NB4 (cell line): ENCODE measurements around the gene PDGFB.

Experiments used
- DNase-seq: peaks from one replicate; pipeline ENCODE4 v3.0.0; 2010; ENCODE audit warnings: low read depth
- H3K4me3 ChIP-seq: one replicate; pipeline ENCODE4 v1.5.1; 2011; ENCODE audit warnings: mild to moderate bottlenecking, low read depth, low read length, moderate library complexity
- CTCF ChIP-seq: IDR thresholded peaks from one replicate; pipeline ENCODE4 v1.5.1; 2012; ENCODE audit warnings: low read depth, low read length
- MYC ChIP-seq: IDR thresholded peaks from 2 replicates; pipeline ENCODE4 v1.6.1; 2011; ENCODE audit warnings: low read depth, low read length
- POLR2A ChIP-seq: IDR thresholded peaks from 2 replicates; pipeline ENCODE4 v1.6.1; 2011; ENCODE audit warnings: mild to moderate bottlenecking; ENCODE audit not compliant: insufficient read length; ENCODE audit errors: extremely low read depth
- TF ChIP-seq, protein P1 (sequence below): IDR thresholded peaks from 2 replicates; pipeline ENCODE4 v1.6.1; 2011; ENCODE audit warnings: low read depth, low read length

The PDGFB gene

GRCh38 chr22:39225591-39225990 is 19.2 kb downstream of the PDGFB start:
- no peak for DNase-seq
- H3K4me3 ChIP-seq, result no peak overlapping the region
- TF ChIP-seq CTCF (no peak), MYC (no peak)
- TF ChIP-seq, protein P1, sequence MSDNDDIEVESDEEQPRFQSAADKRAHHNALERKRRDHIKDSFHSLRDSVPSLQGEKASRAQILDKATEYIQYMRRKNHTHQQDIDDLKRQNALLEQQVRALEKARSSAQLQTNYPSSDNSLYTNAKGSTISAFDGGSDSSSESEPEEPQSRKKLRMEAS, result no peak

DNA sequence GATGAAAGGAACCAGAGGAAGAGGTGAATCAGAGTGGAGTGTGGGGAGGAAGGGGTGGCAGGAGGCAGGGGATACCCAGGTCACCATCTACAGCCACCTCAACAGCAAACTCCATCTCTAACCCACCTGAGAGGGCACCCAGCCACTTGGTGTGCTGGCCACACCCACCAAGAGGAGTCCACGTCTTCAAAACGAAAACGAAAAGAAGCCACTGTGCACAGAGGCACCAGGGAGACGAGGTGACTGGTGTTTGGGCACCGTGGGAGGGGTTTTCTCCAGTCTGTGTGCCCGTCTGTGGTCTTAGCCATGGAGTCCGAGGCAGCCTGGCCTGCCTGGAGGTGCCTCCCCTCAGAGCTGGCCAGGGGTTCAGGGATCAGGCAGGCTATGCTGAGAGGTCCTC is 20.2 kb downstream of the PDGFB start:
- H3K4me3 ChIP-seq, result no peak overlapping the region
- TF ChIP-seq MYC (no peak), POLR2A (no peak), CTCF (no peak)
- TF ChIP-seq, protein P1, result no peak
- no peak for DNase-seq

DNA sequence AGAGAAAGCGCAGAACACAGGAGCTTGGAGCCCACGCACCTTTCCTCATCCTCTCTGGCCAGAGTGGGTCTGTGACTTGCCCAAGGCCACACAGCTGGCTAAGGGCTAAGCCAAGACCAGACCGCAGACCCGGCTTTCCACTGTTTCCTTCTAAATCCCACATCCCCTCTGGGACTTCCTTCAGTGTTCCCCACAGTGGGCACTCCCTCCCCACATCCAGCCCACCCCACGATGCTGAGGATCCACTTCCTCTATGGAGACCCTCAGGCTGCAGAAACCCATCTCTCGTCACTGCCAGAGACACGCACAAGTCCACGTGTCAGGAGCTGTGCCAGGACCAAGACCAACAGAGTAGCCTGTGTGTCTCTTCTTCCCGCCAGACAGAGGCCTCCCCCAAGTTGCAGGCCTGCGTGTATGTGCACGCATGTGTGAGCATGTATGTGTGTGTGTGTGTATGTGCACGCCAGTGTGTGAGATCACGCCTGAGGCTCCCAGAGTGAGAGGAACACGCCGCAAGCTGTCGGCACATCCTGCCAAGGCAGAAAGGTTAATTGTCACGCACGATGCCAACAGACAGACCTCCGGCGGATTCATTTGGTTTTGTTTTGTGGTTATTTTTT is 21.6 kb downstream of the PDGFB start:
- H3K4me3 ChIP-seq, result no peak overlapping the region
- TF ChIP-seq POLR2A (no peak), CTCF (no peak), MYC (no peak)
- TF ChIP-seq, protein P1, result no peak
- no peak for DNase-seq

- no peak overlapping the region for H3K4me3 ChIP-seq
- DNase-seq, result no peak
- TF ChIP-seq, protein P1, result no peak
- no peak for TF ChIP-seq CTCF
- TF ChIP-seq POLR2A, result no peak
- TF ChIP-seq MYC, result no peak
Observed at GRCh38 chr22:39221999-39222686, 22.6 kb downstream of the PDGFB start.

GRCh38 chr22:39220890-39221850 is 23.6 kb downstream of the PDGFB start:
- no peak for DNase-seq
- TF ChIP-seq POLR2A (no peak), MYC (no peak), CTCF (no peak)
- TF ChIP-seq, protein P1, result no peak

More at GRCh38 chr22:39220890-39221850, 23.6 kb downstream of the PDGFB start:
- no peak overlapping the region for H3K4me3 ChIP-seq
